Activated CD8-positive, alpha-beta T cell treated with anti-CD3 and anti-CD28 coated beads, Interleukin-2, amount 10 ng/mL, durations not matched to agents 7 days and 5 days (primary cell): Measurements from ENCODE around the gene APBB2. TPM values are rescaled to one million over a fixed set of nuclear protein-coding genes. Genes with fewer than 3 reads are reported as not detected.

Source experiments
- ATAC-seq: fragments of 150-1000 bp; cut with Tn5 transposase; one replicate; pipeline ENCODE4 v1.10.0; 2021; ENCODE audit warnings: moderate library complexity
- CTCF ChIA-PET: fragments of 350-600 bp; sonication (Branson Sonifier 250); formaldehyde crosslinking; loops from one replicate; lab custom pipeline; 2021; ENCODE audit warnings: antibody characterized with exemption; lab: Charles Lee
- POLR2A ChIA-PET: fragments of 350-600 bp; sonication (Branson Sonifier 250); formaldehyde crosslinking; loops from one replicate; lab custom pipeline; 2021; ENCODE audit warnings: antibody characterized with exemption; lab: Charles Lee
- DNase-seq: peaks from one replicate; pipeline ENCODE4 v3.0.0-alpha.2; 2020
- H3K27ac Mint-ChIP-seq: one replicate; pipeline ENCODE4 v1.8.0; 2021; ENCODE audit warnings: mild to moderate bottlenecking, mixed read lengths
- H3K27me3 Mint-ChIP-seq: one replicate; pipeline ENCODE4 v1.8.0; 2021; ENCODE audit warnings: low read depth, mixed read lengths
- H3K36me3 Mint-ChIP-seq: one replicate; pipeline ENCODE4 v1.8.0; 2021; ENCODE audit warnings: low read depth, mixed read lengths
- H3K4me1 Mint-ChIP-seq: one replicate; pipeline ENCODE4 v1.8.0; 2021; ENCODE audit warnings: low read depth, mixed read lengths
- H3K4me3 Mint-ChIP-seq: one replicate; pipeline ENCODE4 v1.8.0; 2021; ENCODE audit warnings: mild to moderate bottlenecking, mixed read lengths
- H3K9me3 Mint-ChIP-seq: one replicate; pipeline ENCODE4 v1.8.0; 2022; ENCODE audit warnings: mixed read lengths; ENCODE audit not compliant: insufficient read depth
- total RNA-seq, 2 experiments: library from RNA; stranded (reverse); gene quantifications; one replicate each; pipeline ENCODE4 v1.2.3, GENCODE V29; 2021

Gene APBB2
- total RNA-seq, 2 experiments from 2014 or later = 0.53 to 0.57 TPM

GRCh38 chr4:40948014-40948413, 266.3 kb downstream of the APBB2 start:
- H3K4me1 Mint-ChIP-seq = no peaks in the 10 kb centered on the region
- no peaks in the 10 kb centered on the region for H3K36me3 Mint-ChIP-seq
- H3K27ac Mint-ChIP-seq = no peak overlapping the region
- DNase-seq (no peak), ATAC-seq (no peak)
- CTCF ChIA-PET = no interaction called here
- H3K9me3 Mint-ChIP-seq = no peaks in the 10 kb centered on the region
- POLR2A ChIA-PET = no interaction called here
- no peak overlapping the region for H3K4me3 Mint-ChIP-seq
- no peaks in the 10 kb centered on the region for H3K27me3 Mint-ChIP-seq

GRCh38 chr4:40946652-40947051, 267.7 kb downstream of the APBB2 start:
- H3K4me3 Mint-ChIP-seq = no peak overlapping the region
- H3K27me3 Mint-ChIP-seq = no peaks in the 10 kb centered on the region
- ATAC-seq (no peak), DNase-seq (no peak)
- POLR2A ChIA-PET = no interaction called here
- H3K36me3 Mint-ChIP-seq = no peaks in the 10 kb centered on the region
- H3K27ac Mint-ChIP-seq = no peak overlapping the region
- CTCF ChIA-PET = interaction anchor here (0.6 kb wide), 1 partner anchor 106 kb away, joined by 3 read pairs; no protein-coding TSS in a partner anchor
- no peaks in the 10 kb centered on the region for H3K4me1 Mint-ChIP-seq
- no peaks in the 10 kb centered on the region for H3K9me3 Mint-ChIP-seq

GRCh38 chr4:40940756-40941155, 273.6 kb downstream of the APBB2 start:
- H3K27ac Mint-ChIP-seq = no peak overlapping the region
- CTCF ChIA-PET = interaction anchor here (1.8 to 1.9 kb wide), 2 partner anchors 16 to 43 kb away, joined by 4 read pairs; no protein-coding TSS in a partner anchor
- ATAC-seq (no peak), DNase-seq (no peak)
- no peaks in the 10 kb centered on the region for H3K4me1 Mint-ChIP-seq
- no peak overlapping the region for H3K4me3 Mint-ChIP-seq
- H3K27me3 Mint-ChIP-seq = peaks cover 3% of the 10 kb centered on the region
- no peaks in the 10 kb centered on the region for H3K36me3 Mint-ChIP-seq
- no peaks in the 10 kb centered on the region for H3K9me3 Mint-ChIP-seq
- POLR2A ChIA-PET = no interaction called here

DNA sequence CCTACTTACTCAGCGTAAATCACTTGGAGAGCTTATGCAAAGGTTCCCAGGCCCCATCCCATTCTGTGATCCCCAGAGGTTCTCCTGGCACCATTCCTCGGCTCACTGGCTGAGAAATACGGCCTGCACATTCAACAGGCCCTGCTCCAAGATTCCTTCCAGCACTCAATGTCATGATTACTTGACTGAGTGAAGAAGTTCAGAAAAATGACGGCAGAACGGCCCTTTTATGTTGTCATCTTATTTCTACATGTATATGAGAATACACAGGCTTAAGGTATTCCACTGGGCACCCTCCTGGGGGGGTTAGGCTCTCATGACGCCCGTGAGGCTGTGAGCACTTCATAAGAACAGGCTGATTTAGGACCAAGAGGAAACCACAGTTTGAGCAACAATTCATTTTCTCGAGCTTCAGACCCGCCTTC, 274.0 kb downstream of the APBB2 start:
- ATAC-seq = no peak
- H3K27ac Mint-ChIP-seq = no peak overlapping the region
- DNase-seq = no peak
- no peaks in the 10 kb centered on the region for H3K4me1 Mint-ChIP-seq
- POLR2A ChIA-PET = no interaction called here
- CTCF ChIA-PET = interaction anchor here (1.5 to 2.0 kb wide), 3 partner anchors 15 to 43 kb away, joined by 3 to 8 read pairs (median 4); no protein-coding TSS in a partner anchor
- H3K27me3 Mint-ChIP-seq = peaks cover 3% of the 10 kb centered on the region
- no peaks in the 10 kb centered on the region for H3K9me3 Mint-ChIP-seq
- H3K4me3 Mint-ChIP-seq = no peak overlapping the region
- H3K36me3 Mint-ChIP-seq = no peaks in the 10 kb centered on the region

DNA sequence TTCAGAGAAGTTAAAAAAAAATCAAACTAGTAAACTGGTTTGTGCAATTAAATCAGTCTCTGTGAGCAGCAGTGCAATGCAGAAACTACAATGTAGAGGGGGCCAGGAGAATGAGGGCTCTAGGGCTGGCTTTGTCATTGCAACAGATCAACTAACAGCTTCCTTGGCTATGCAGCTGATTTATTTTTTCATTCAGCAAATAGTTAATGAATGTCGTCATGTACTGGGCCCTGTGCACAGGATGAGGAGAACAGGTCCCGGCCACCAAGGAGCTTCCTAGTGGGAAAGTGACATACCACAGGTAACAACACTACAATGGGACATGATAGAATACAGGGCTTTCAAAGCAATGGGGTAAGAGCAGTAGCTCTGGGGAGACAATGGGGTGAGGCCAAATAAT, 274.5 kb downstream of the APBB2 start:
- CTCF ChIA-PET = interaction anchor here (1.5 to 2.0 kb wide), 3 partner anchors 14 to 42 kb away, joined by 3 to 8 read pairs (median 4); no protein-coding TSS in a partner anchor

DNA sequence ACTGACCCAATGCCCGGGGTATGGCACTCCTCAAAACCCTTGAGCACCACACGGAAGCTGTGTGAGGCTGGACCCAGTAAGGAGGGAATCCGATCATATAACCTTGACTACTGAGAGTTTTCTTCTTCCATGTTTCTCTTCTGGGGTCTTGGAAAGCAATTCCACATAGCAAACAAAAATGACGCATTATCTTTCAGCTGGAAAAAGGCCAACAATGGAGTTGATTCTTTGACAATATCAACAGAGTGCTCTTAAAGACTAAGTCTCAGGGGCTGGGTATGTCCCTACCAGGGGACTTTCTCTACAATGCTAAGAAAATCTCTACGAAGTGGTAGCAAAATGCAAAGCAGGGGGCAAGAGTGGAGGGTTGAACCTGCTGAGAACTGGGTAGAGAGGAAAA, 276.0 kb downstream of the APBB2 start:
- DNase-seq = no peak
- Mint-ChIP-seq H3K9me3 (no peaks in the 10 kb centered on the region), H3K4me1 (no peaks in the 10 kb centered on the region), H3K27ac (no peak overlapping the region), H3K27me3 (peaks cover 8% of the 10 kb centered on the region), H3K36me3 (no peaks in the 10 kb centered on the region), H3K4me3 (no peak overlapping the region)
- POLR2A ChIA-PET = interaction anchor here (0.5 kb wide), 1 partner anchor 55 kb away, joined by 3 read pairs; no protein-coding TSS in a partner anchor
- CTCF ChIA-PET = interaction anchor here (3.3 kb wide), 1 partner anchor 13 kb away, joined by 30 read pairs; no protein-coding TSS in a partner anchor
- ATAC-seq = no peak

More for the DNA sequence above, 274.5 kb downstream of the APBB2 start:
- Mint-ChIP-seq H3K9me3 (no peaks in the 10 kb centered on the region), H3K4me3 (no peak overlapping the region), H3K27ac (no peak overlapping the region), H3K27me3 (peaks cover 5% of the 10 kb centered on the region), H3K4me1 (no peaks in the 10 kb centered on the region), H3K36me3 (no peaks in the 10 kb centered on the region)
- POLR2A ChIA-PET = no interaction called here
- ATAC-seq (no peak), DNase-seq (no peak)

GRCh38 chr4:40937140-40937725, 277.1 kb downstream of the APBB2 start:
- no peaks in the 10 kb centered on the region for H3K9me3 Mint-ChIP-seq
- no peak for ATAC-seq
- H3K27ac Mint-ChIP-seq = no peak overlapping the region
- CTCF ChIA-PET = interaction anchor here (1.2 to 3.3 kb wide), 4 partner anchors 9 to 20 kb away, joined by 4 to 30 read pairs (median 8); no protein-coding TSS in a partner anchor
- H3K36me3 Mint-ChIP-seq = no peaks in the 10 kb centered on the region
- POLR2A ChIA-PET = interaction anchor here (0.6 kb wide), 1 partner anchor 19 kb away, joined by 3 read pairs; no protein-coding TSS in a partner anchor
- no peak for DNase-seq
- H3K27me3 Mint-ChIP-seq = peaks cover 8% of the 10 kb centered on the region
- H3K4me3 Mint-ChIP-seq = no peak overlapping the region
- no peaks in the 10 kb centered on the region for H3K4me1 Mint-ChIP-seq

- H3K36me3 Mint-ChIP-seq = no peaks in the 10 kb centered on the region
- ChIA-PET POLR2A (no interaction called here), CTCF (no interaction called here)
- H3K27ac Mint-ChIP-seq = no peak overlapping the region
- H3K27me3 Mint-ChIP-seq = peaks cover 8% of the 10 kb centered on the region
- DNase-seq = no peak
- H3K4me3 Mint-ChIP-seq = no peak overlapping the region
- no peak for ATAC-seq
- no peaks in the 10 kb centered on the region for H3K9me3 Mint-ChIP-seq
- H3K4me1 Mint-ChIP-seq = no peaks in the 10 kb centered on the region
Measured at GRCh38 chr4:40934676-40935075, 279.7 kb downstream of the APBB2 start.

GRCh38 chr4:40933272-40934053, 280.9 kb downstream of the APBB2 start:
- Mint-ChIP-seq H3K4me3 (no peak overlapping the region), H3K36me3 (no peaks in the 10 kb centered on the region), H3K9me3 (no peaks in the 10 kb centered on the region), H3K27me3 (peaks cover 5% of the 10 kb centered on the region), H3K4me1 (no peaks in the 10 kb centered on the region), H3K27ac (no peak overlapping the region)
- ChIA-PET POLR2A (no interaction called here), CTCF (interaction anchor here (1.4 kb wide), 1 partner anchor 9 kb away, joined by 3 read pairs; no protein-coding TSS in a partner anchor)
- no peak for DNase-seq
- ATAC-seq = no peak

- H3K9me3 Mint-ChIP-seq = no peaks in the 10 kb centered on the region
- no peaks in the 10 kb centered on the region for H3K4me1 Mint-ChIP-seq
- no peak for DNase-seq
- ATAC-seq = no peak
- H3K4me3 Mint-ChIP-seq = no peak overlapping the region
- no peak overlapping the region for H3K27ac Mint-ChIP-seq
- no peaks in the 10 kb centered on the region for H3K36me3 Mint-ChIP-seq
- POLR2A ChIA-PET = interaction anchor here (0.7 kb wide), 1 partner anchor 100 kb away, joined by 3 read pairs; no protein-coding TSS in a partner anchor
- H3K27me3 Mint-ChIP-seq = peaks cover 5% of the 10 kb centered on the region
- CTCF ChIA-PET = no interaction called here
Measured at GRCh38 chr4:40931841-40932240, 282.5 kb downstream of the APBB2 start.

- ChIA-PET CTCF (no interaction called here), POLR2A (no interaction called here)
- Mint-ChIP-seq H3K27me3 (peaks cover 5% of the 10 kb centered on the region), H3K4me1 (no peaks in the 10 kb centered on the region), H3K27ac (no peak overlapping the region), H3K9me3 (no peaks in the 10 kb centered on the region), H3K4me3 (no peak overlapping the region), H3K36me3 (no peaks in the 10 kb centered on the region)
- DNase-seq (no peak), ATAC-seq (no peak)
Measured at GRCh38 chr4:40931238-40931637, 283.1 kb downstream of the APBB2 start.

DNA sequence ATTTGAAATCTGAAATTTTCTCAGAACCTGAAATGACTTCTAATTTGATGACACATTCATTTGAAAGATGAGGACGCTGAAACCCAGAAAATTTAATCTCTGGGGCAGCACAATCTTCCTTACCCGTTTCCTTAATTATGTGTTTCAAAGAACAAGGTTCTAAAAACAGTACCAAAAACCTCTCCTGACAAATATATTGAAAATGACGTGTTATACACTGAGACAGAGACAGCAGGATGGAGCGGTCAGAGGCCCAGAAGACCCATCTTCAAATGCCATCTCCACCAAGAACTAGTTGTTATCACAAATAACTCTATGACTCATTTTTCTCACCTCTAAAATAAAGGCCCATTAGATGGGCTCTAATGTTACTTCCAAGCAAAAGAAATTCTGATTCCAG, 287.3 kb downstream of the APBB2 start:
- H3K27me3 Mint-ChIP-seq = peaks cover 7% of the 10 kb centered on the region
- no peaks in the 10 kb centered on the region for H3K9me3 Mint-ChIP-seq
- ChIA-PET POLR2A (no interaction called here), CTCF (interaction anchor here (1.9 to 9.3 kb wide), 4 partner anchors 9 to 30 kb away, joined by 5 to 110 read pairs (median 20); no protein-coding TSS in a partner anchor)
- no peak overlapping the region for H3K27ac Mint-ChIP-seq
- no peak overlapping the region for H3K4me3 Mint-ChIP-seq
- no peak for ATAC-seq
- H3K4me1 Mint-ChIP-seq = peaks cover 5% of the 10 kb centered on the region
- no peak for DNase-seq
- no peaks in the 10 kb centered on the region for H3K36me3 Mint-ChIP-seq
